ENCODE data around the gene MAG. TPM values are rescaled to one million over a fixed set of nuclear protein-coding genes. Genes with fewer than 3 reads are reported as not detected.

MAG gene
- total and polyA plus RNA-seq, 2 of the 8 experiments (the other 6 are each of a cell fraction or from before 2014, with no cell fraction given) = 0.20 to 1.3 TPM

DNA sequence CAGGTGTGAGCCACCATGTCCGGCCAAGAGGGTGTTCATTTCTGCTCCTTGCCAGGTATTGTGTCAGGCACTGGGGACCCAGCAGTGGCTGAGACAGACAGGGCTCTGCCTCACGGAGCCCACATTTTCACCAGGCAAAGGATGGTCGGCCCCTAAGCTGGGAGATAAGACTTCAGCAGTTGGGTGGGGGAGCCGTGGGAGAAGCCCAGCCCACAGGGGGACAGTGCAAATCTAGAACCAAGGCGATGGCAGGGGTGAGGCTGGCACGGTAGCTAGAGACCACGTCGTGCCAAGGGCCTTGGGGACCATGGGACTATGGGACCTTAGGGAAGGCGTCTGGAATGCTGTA, 34.9 kb upstream of the MAG start (continued):
- TF ChIP-seq, protein P1, sequence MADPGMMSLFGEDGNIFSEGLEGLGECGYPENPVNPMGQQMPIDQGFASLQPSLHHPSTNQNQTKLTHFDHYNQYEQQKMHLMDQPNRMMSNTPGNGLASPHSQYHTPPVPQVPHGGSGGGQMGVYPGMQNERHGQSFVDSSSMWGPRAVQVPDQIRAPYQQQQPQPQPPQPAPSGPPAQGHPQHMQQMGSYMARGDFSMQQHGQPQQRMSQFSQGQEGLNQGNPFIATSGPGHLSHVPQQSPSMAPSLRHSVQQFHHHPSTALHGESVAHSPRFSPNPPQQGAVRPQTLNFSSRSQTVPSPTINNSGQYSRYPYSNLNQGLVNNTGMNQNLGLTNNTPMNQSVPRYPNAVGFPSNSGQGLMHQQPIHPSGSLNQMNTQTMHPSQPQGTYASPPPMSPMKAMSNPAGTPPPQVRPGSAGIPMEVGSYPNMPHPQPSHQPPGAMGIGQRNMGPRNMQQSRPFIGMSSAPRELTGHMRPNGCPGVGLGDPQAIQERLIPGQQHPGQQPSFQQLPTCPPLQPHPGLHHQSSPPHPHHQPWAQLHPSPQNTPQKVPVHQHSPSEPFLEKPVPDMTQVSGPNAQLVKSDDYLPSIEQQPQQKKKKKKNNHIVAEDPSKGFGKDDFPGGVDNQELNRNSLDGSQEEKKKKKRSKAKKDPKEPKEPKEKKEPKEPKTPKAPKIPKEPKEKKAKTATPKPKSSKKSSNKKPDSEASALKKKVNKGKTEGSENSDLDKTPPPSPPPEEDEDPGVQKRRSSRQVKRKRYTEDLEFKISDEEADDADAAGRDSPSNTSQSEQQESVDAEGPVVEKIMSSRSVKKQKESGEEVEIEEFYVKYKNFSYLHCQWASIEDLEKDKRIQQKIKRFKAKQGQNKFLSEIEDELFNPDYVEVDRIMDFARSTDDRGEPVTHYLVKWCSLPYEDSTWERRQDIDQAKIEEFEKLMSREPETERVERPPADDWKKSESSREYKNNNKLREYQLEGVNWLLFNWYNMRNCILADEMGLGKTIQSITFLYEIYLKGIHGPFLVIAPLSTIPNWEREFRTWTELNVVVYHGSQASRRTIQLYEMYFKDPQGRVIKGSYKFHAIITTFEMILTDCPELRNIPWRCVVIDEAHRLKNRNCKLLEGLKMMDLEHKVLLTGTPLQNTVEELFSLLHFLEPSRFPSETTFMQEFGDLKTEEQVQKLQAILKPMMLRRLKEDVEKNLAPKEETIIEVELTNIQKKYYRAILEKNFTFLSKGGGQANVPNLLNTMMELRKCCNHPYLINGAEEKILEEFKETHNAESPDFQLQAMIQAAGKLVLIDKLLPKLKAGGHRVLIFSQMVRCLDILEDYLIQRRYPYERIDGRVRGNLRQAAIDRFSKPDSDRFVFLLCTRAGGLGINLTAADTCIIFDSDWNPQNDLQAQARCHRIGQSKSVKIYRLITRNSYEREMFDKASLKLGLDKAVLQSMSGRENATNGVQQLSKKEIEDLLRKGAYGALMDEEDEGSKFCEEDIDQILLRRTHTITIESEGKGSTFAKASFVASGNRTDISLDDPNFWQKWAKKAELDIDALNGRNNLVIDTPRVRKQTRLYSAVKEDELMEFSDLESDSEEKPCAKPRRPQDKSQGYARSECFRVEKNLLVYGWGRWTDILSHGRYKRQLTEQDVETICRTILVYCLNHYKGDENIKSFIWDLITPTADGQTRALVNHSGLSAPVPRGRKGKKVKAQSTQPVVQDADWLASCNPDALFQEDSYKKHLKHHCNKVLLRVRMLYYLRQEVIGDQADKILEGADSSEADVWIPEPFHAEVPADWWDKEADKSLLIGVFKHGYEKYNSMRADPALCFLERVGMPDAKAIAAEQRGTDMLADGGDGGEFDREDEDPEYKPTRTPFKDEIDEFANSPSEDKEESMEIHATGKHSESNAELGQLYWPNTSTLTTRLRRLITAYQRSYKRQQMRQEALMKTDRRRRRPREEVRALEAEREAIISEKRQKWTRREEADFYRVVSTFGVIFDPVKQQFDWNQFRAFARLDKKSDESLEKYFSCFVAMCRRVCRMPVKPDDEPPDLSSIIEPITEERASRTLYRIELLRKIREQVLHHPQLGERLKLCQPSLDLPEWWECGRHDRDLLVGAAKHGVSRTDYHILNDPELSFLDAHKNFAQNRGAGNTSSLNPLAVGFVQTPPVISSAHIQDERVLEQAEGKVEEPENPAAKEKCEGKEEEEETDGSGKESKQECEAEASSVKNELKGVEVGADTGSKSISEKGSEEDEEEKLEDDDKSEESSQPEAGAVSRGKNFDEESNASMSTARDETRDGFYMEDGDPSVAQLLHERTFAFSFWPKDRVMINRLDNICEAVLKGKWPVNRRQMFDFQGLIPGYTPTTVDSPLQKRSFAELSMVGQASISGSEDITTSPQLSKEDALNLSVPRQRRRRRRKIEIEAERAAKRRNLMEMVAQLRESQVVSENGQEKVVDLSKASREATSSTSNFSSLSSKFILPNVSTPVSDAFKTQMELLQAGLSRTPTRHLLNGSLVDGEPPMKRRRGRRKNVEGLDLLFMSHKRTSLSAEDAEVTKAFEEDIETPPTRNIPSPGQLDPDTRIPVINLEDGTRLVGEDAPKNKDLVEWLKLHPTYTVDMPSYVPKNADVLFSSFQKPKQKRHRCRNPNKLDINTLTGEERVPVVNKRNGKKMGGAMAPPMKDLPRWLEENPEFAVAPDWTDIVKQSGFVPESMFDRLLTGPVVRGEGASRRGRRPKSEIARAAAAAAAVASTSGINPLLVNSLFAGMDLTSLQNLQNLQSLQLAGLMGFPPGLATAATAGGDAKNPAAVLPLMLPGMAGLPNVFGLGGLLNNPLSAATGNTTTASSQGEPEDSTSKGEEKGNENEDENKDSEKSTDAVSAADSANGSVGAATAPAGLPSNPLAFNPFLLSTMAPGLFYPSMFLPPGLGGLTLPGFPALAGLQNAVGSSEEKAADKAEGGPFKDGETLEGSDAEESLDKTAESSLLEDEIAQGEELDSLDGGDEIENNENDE (IDR thresholded peaks at IDR 0.05; ENCODE audit: insufficient replicate concordance, low read length) = no peak
- no peak for TF ChIP-seq SP1 (IDR thresholded peaks at IDR 0.05; ENCODE audit: low read depth, low read length)

Data from H1 (cell line).